Stimulated activated naive CD8-positive, alpha-beta T cell treated with anti-CD3 and anti-CD28 coated beads, Interleukin-15, amount 100 ng/mL, for 72 hours (primary cell): ENCODE results near the gene DISC1.
"Not testable (repeated sequence)": the region's sequence is repeated elsewhere in the genome, so short reads cannot be mapped to it uniquely, and the experiment has no call there.

ENCODE experiments used
- ATAC-seq: fragments of 150-1000 bp; cut with Tn5 transposase; 2 replicates; pipeline ENCODE4 v1.10.0; 2021; ENCODE audit warnings: mild to moderate bottlenecking, moderate library complexity
- DNase-seq, 2 donors: peaks; one replicate each; pipeline ENCODE4 v3.0.0; 2021 to 2022
- H3K27ac Mint-ChIP-seq, 2 donors: one replicate each; pipeline ENCODE4 v1.8.0; 2022; ENCODE audit warnings: mild to moderate bottlenecking in 2 of 2, mixed read lengths in 2 of 2, moderate library complexity in 2 of 2
- H3K27me3 Mint-ChIP-seq: one replicate; pipeline ENCODE4 v1.8.0; 2022; ENCODE audit warnings: mixed read lengths
- H3K4me1 Mint-ChIP-seq: one replicate; pipeline ENCODE4 v1.8.0; 2022; ENCODE audit warnings: mild to moderate bottlenecking, mixed read lengths
- H3K4me3 Mint-ChIP-seq, 2 donors: one replicate each; pipeline ENCODE4 v1.8.0; 2022; ENCODE audit warnings: mild to moderate bottlenecking in 2 of 2, mixed read lengths in 2 of 2, moderate library complexity in 1 of 2
- H3K9me3 Mint-ChIP-seq, 2 donors: one replicate each; pipeline ENCODE4 v1.8.0; 2022; ENCODE audit warnings: mixed read lengths in 2 of 2

Gene DISC1

GRCh38 chr1:231642618-231643017, 16.0 kb downstream of the DISC1 start:
- H3K4me1 Mint-ChIP-seq, result peaks cover 21% of the 10 kb centered on the region
- ATAC-seq (no peak), DNase-seq (no peak)
- peaks cover 4% of the 10 kb centered on the region in 2 donors for H3K9me3 Mint-ChIP-seq
- no peak overlapping the region for H3K4me3 Mint-ChIP-seq
- H3K27me3 Mint-ChIP-seq, result no peaks in the 10 kb centered on the region
- no peak overlapping the region for H3K27ac Mint-ChIP-seq

GRCh38 chr1:231643071-231643934, 16.7 kb downstream of the DISC1 start:
- no peaks in the 10 kb centered on the region for H3K27me3 Mint-ChIP-seq
- peaks cover 14% of the 10 kb centered on the region for H3K4me1 Mint-ChIP-seq
- peaks cover 4 to 6% of the 10 kb centered on the region in 2 donors for H3K9me3 Mint-ChIP-seq
- ATAC-seq (no peak), DNase-seq (no peak)
- no peak overlapping the region for H3K27ac Mint-ChIP-seq
- no peak overlapping the region for H3K4me3 Mint-ChIP-seq

DNA sequence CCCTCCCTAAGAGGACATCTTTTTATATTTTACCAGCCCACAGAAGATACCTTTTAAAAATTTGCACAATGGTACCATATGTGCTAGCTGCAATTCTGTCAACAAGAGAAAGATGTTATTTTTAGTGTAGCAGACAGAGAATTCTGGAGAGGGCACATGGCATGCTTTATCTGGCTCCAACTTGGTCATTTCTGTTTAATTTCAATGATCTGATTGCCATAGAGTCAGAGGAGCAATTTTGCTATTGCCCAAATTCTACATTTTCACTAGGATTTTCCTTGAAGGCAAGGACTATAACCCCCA, 17.3 kb downstream of the DISC1 start:
- Mint-ChIP-seq H3K4me1 (peaks cover 8% of the 10 kb centered on the region), H3K27me3 (no peaks in the 10 kb centered on the region), H3K4me3 (no peak overlapping the region), H3K27ac (no peak overlapping the region), H3K9me3 (peaks cover 4 to 10% of the 10 kb centered on the region in 2 donors)
- no peak for ATAC-seq
- DNase-seq, result no peak

DNA sequence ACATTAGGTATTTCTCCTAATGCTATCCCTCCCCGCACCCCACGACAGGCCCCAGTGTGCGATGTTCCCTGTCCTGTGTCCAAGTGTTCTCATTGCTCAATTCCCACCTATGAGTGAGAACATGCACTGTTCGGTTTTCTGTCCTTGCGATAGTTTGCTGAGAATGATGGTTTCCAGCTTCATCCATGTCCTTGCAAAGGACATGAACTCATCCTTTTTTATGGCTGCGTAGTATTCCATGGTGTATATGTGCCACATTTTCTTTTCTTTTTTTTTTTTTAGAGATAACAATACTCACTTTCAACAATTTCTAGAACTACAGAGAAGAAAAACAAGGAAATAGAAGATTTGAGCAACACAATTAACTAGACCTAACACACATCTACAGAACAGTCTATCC, 19.0 kb downstream of the DISC1 start:
- Mint-ChIP-seq H3K9me3 (peaks cover 8 to 14% of the 10 kb centered on the region in 2 donors), H3K4me1 (peaks cover 12% of the 10 kb centered on the region)
- not testable (repeated sequence) for H3K27ac Mint-ChIP-seq, ATAC-seq, H3K4me3 Mint-ChIP-seq, DNase-seq, H3K27me3 Mint-ChIP-seq

DNA sequence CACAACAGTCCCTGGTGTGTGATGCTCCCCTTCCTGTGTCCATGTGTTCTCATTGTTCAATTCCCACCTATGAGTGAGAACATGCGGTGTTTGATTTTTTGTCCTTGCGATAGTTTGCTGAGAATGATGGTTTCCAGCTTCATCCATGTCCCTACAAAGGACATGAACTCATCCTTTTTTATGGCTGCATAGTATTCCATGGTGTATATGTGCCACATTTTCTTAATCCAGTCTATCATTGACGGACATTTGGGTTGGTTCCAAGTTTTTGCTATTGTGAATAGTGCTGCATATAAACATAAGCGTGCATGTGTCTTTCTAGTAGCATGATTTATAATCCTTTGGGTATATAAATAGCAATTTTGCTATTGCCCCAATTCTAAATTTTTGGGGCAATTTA, 19.6 kb downstream of the DISC1 start:
- not testable (repeated sequence) for H3K27me3 Mint-ChIP-seq, H3K27ac Mint-ChIP-seq, DNase-seq, ATAC-seq, H3K4me3 Mint-ChIP-seq
- peaks cover 8 to 14% of the 10 kb centered on the region in 2 donors for H3K9me3 Mint-ChIP-seq
- peaks cover 12% of the 10 kb centered on the region for H3K4me1 Mint-ChIP-seq

DNA sequence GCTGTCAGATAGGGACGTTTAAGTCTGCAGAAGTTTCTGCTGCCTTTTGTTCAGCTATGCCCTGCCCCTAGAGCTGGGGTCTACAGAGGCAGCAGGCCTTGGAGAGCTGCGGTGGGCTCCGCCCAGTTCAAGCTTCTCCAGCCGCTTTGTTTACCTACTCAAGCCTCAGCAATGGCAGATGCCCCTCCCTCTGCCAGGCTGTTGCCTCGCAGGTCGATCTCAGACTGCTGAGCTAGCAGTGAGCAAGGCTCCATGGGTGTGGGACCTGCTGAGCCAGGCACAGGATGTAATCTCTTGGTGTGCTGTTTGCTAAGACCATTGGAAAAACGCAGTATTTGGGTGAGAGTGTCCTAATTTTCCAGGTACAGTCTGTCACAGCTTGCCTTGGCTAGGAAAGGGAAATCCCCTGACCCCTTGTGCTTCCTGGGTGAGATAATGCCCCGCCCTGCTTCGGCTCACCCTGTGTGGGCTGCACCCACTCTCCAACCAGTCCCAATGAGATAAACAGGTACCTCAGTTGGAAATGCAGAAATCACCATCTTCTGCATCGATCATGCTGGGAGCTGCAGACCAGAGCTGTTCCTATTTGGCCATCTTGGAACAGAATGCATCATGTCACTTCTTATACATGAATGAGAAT, 25.2 kb downstream of the DISC1 start:
- not testable (repeated sequence) for DNase-seq, H3K27me3 Mint-ChIP-seq, H3K27ac Mint-ChIP-seq, H3K4me3 Mint-ChIP-seq, ATAC-seq
- Mint-ChIP-seq H3K9me3 (peaks cover 13 to 21% of the 10 kb centered on the region in 2 donors), H3K4me1 (peaks cover 27% of the 10 kb centered on the region)

DNA sequence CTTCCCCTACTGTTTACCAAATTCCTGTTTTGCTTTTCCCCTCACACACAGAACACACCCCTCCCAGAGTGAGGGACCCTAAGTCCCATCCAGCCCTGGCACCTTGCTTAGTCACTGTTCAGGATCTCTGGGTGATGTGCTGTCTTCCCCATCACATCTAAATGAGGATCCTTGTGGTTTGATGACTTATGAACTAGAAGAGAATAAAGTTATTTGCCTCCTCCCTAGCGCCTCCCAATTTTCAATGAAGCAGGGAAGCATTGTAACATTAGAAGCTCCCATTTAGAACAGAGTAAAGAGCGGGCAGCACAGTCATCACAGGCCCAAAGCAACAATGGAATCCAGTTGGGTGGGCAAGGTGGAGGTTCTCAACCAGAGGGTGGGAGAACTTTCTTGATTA, 27.0 kb downstream of the DISC1 start:
- no peak overlapping the region for H3K4me3 Mint-ChIP-seq
- H3K4me1 Mint-ChIP-seq, result peaks cover 27% of the 10 kb centered on the region
- H3K27ac Mint-ChIP-seq, result no peak overlapping the region
- peaks cover 12 to 30% of the 10 kb centered on the region in 2 donors for H3K9me3 Mint-ChIP-seq
- no peaks in the 10 kb centered on the region for H3K27me3 Mint-ChIP-seq
- no peak for ATAC-seq
- DNase-seq, result no peak

GRCh38 chr1:231656741-231657140, 30.2 kb downstream of the DISC1 start:
- H3K27me3 Mint-ChIP-seq, result no peaks in the 10 kb centered on the region
- no peak for DNase-seq
- H3K4me3 Mint-ChIP-seq, result no peak overlapping the region
- H3K9me3 Mint-ChIP-seq, result peaks cover 16 to 43% of the 10 kb centered on the region in 2 donors
- H3K27ac Mint-ChIP-seq, result no peak overlapping the region
- no peak for ATAC-seq
- H3K4me1 Mint-ChIP-seq, result peaks cover 25% of the 10 kb centered on the region

- peaks cover 21% of the 10 kb centered on the region for H3K4me1 Mint-ChIP-seq
- not testable (repeated sequence) for ATAC-seq, H3K4me3 Mint-ChIP-seq, H3K27me3 Mint-ChIP-seq, H3K27ac Mint-ChIP-seq, DNase-seq
- H3K9me3 Mint-ChIP-seq, result peaks cover 24 to 54% of the 10 kb centered on the region in 2 donors
Measured at GRCh38 chr1:231658223-231658622, 31.6 kb downstream of the DISC1 start.

GRCh38 chr1:231660198-231660597, 33.6 kb downstream of the DISC1 start:
- peaks cover 19% of the 10 kb centered on the region for H3K4me1 Mint-ChIP-seq
- no peak for ATAC-seq
- H3K27ac Mint-ChIP-seq, result no peak overlapping the region
- H3K9me3 Mint-ChIP-seq, result peaks cover 29 to 61% of the 10 kb centered on the region in 2 donors
- H3K27me3 Mint-ChIP-seq, result no peaks in the 10 kb centered on the region
- no peak overlapping the region for H3K4me3 Mint-ChIP-seq
- DNase-seq, result no peak

GRCh38 chr1:231663211-231663792, 36.7 kb downstream of the DISC1 start:
- no peak overlapping the region for H3K27ac Mint-ChIP-seq
- peaks cover 19% of the 10 kb centered on the region for H3K4me1 Mint-ChIP-seq
- ATAC-seq (no peak), DNase-seq (no peak)
- H3K9me3 Mint-ChIP-seq, result peaks cover 21 to 39% of the 10 kb centered on the region in 2 donors
- H3K4me3 Mint-ChIP-seq, result no peak overlapping the region
- H3K27me3 Mint-ChIP-seq, result no peaks in the 10 kb centered on the region

GRCh38 chr1:231665101-231665500, 38.5 kb downstream of the DISC1 start:
- H3K4me1 Mint-ChIP-seq, result peaks cover 7% of the 10 kb centered on the region

DNA sequence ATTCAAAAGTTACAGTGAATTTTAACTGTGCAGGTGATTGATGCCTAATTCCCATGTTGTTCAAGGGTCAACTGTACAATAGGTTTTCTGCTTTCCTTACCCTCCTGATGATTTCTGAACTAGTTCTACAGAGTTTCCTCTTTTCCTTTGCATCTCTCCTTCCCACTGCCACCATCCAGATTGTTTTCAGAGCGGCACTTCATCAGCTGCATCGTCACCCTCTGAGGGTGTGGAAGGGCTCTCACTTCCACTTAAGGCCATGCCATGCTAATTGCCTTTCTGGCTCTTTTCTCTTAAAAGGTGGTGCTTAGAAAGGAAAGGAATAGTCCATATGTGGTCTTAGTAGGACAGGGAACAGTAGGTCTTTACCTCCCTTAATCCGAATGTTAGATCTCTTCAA, 39.1 kb downstream of the DISC1 start:
- Mint-ChIP-seq H3K27ac (no peak overlapping the region), H3K4me3 (no peak overlapping the region), H3K4me1 (peaks cover 7% of the 10 kb centered on the region), H3K27me3 (no peaks in the 10 kb centered on the region), H3K9me3 (peaks cover 28 to 48% of the 10 kb centered on the region in 2 donors)
- no peak for ATAC-seq
- no peak for DNase-seq

More at GRCh38 chr1:231665101-231665500, 38.5 kb downstream of the DISC1 start:
- ATAC-seq, result no peak
- H3K27ac Mint-ChIP-seq, result no peak overlapping the region
- DNase-seq, result no peak
- H3K9me3 Mint-ChIP-seq, result peaks cover 26 to 44% of the 10 kb centered on the region in 2 donors
- no peaks in the 10 kb centered on the region for H3K27me3 Mint-ChIP-seq
- no peak overlapping the region for H3K4me3 Mint-ChIP-seq

GRCh38 chr1:231666220-231666936, 39.8 kb downstream of the DISC1 start:
- DNase-seq (no peak), ATAC-seq (no peak)
- Mint-ChIP-seq H3K4me3 (no peak overlapping the region), H3K27me3 (no peaks in the 10 kb centered on the region), H3K9me3 (peaks cover 30 to 48% of the 10 kb centered on the region in 2 donors), H3K4me1 (peaks cover 7% of the 10 kb centered on the region), H3K27ac (no peak overlapping the region)

- no peak for DNase-seq
- Mint-ChIP-seq H3K27ac (no peak overlapping the region), H3K4me1 (peaks cover 7% of the 10 kb centered on the region), H3K9me3 (peaks cover 23 to 43% of the 10 kb centered on the region in 2 donors), H3K27me3 (no peaks in the 10 kb centered on the region), H3K4me3 (no peak overlapping the region)
- ATAC-seq, result no peak
Measured at GRCh38 chr1:231666937-231667608, 40.5 kb downstream of the DISC1 start.
